GM10248 (cell line): ENCODE data around the gene SMC3.
"Not testable (repeated sequence)": the region's sequence is repeated elsewhere in the genome, so short reads cannot be mapped to it uniquely, and the experiment has no call there.

Source experiments
- CTCF ChIA-PET: fragments of 300-600 bp; sonication (Branson Sonifier 250); formaldehyde crosslinking; extraction: SDS; loops from one replicate; lab custom pipeline; 2021; ENCODE audit warnings: antibody characterized with exemption; lab: Yijun Ruan, JAX
- POLR2A ChIA-PET: fragments of 350-650 bp; sonication (Branson Sonifier 250); formaldehyde crosslinking; extraction: SDS; loops from one replicate; lab custom pipeline; 2020; ENCODE audit warnings: antibody characterized with exemption; lab: Yijun Ruan, JAX
- DNase-seq: peaks from one replicate; pipeline ENCODE4 v3.0.0; 2012; ENCODE audit errors: extremely low spot score
- CTCF ChIP-seq: IDR thresholded peaks from 2 replicates; pipeline ENCODE4 v1.5.1; 2012; ENCODE audit warnings: mild to moderate bottlenecking, low read depth; ENCODE audit errors: extremely low read depth, missing control alignments, control extremely low read depth

SMC3 gene

GRCh38 chr10:110527731-110528171 lies 39.7 kb upstream of the SMC3 start:
- CTCF ChIA-PET = interaction anchor here (1.3 kb wide), 1 partner anchor 173 kb away, joined by 4 read pairs; no protein-coding TSS in a partner anchor
- TF ChIP-seq CTCF = no peak
- DNase-seq = no peak
- POLR2A ChIA-PET = no interaction called here

GRCh38 chr10:110528224-110528996 lies 39.1 kb upstream of the SMC3 start:
- ChIA-PET CTCF (interaction anchor here (1.3 to 1.7 kb wide), 2 partner anchors 18 to 174 kb away, joined by 4 to 6 read pairs; no protein-coding TSS in a partner anchor), POLR2A (interaction anchor here (0.6 to 2.2 kb wide), 2 partner anchors 16 to 17 kb away, joined by 3 to 7 read pairs; no protein-coding TSS in a partner anchor)
- no peak for TF ChIP-seq CTCF
- DNase-seq = no peak

- POLR2A ChIA-PET = interaction anchor here (0.6 to 2.2 kb wide), 2 partner anchors 16 to 17 kb away, joined by 3 to 7 read pairs; no protein-coding TSS in a partner anchor
- CTCF ChIA-PET = interaction anchor here (0.9 to 1.7 kb wide), 3 partner anchors 18 to 175 kb away, joined by 3 to 6 read pairs (median 3); no protein-coding TSS in a partner anchor
- DNase-seq = peak; percentile 51
Measured at GRCh38 chr10:110528997-110529524, 38.4 kb upstream of the SMC3 start.

- TF ChIP-seq CTCF = no peak
- ChIA-PET CTCF (interaction anchor here (0.9 to 1.7 kb wide), 3 partner anchors 17 to 175 kb away, joined by 3 to 6 read pairs (median 3); no protein-coding TSS in a partner anchor), POLR2A (interaction anchor here (2.2 kb wide), 1 partner anchor 17 kb away, joined by 7 read pairs; no protein-coding TSS in a partner anchor)
- no peak for DNase-seq
Measured at GRCh38 chr10:110529596-110530011, 37.9 kb upstream of the SMC3 start.

- no peak for TF ChIP-seq CTCF
- POLR2A ChIA-PET = interaction anchor here (2.2 kb wide), 1 partner anchor 18 kb away, joined by 7 read pairs; no protein-coding TSS in a partner anchor
- DNase-seq = no peak
Measured at GRCh38 chr10:110530131-110530831, 37.2 kb upstream of the SMC3 start.

GRCh38 chr10:110531687-110532086 lies 35.8 kb upstream of the SMC3 start:
- DNase-seq = no peak
- CTCF ChIA-PET = interaction anchor here (1.1 to 1.6 kb wide), 3 partner anchors 14 to 177 kb away, joined by 3 to 7 read pairs (median 5); no protein-coding TSS in a partner anchor
- POLR2A ChIA-PET = no interaction called here
- TF ChIP-seq CTCF = no peak

More at GRCh38 chr10:110530131-110530831, 37.2 kb upstream of the SMC3 start:
- CTCF ChIA-PET = interaction anchor here (1.0 to 1.7 kb wide), 2 partner anchors 16 to 176 kb away, joined by 3 to 6 read pairs; no protein-coding TSS in a partner anchor

GRCh38 chr10:110532628-110533027 lies 34.9 kb upstream of the SMC3 start:
- DNase-seq, POLR2A ChIA-PET: not testable (repeated sequence)
- CTCF ChIA-PET = interaction anchor here (0.9 to 1.6 kb wide), 5 partner anchors 13 to 178 kb away, joined by 3 to 7 read pairs (median 4); no protein-coding TSS in a partner anchor
